ENCODE data around the gene MOB3A. TPM values are rescaled to one million over a fixed set of nuclear protein-coding genes. Genes with fewer than 3 reads are reported as not detected.

Gene MOB3A
- total and polyA plus RNA-seq, 12 donors = 8.9 to 30.5 (median 15.7) TPM

- Histone ChIP-seq H3K36me3 (peaks cover 0 to 65% (median 20%) of the 10 kb centered on the region in 9 donors), H3K4me1 (peaks cover 0 to 39% (median 18%) of the 10 kb centered on the region in 9 donors), H3K27ac (no peak overlapping the region), H3K4me3 (no peak overlapping the region), H3K27me3 (no peaks in the 10 kb centered on the region), H3K9me3 (no peaks in the 10 kb centered on the region)
- ATAC-seq (no peak), DNase-seq (no peak)
- intact Hi-C loops (cut with DNase I) = no loop called here
- 88 to 92% methylated on average over 14 of the region's 14 CpGs for WGBS, 2 donors
- TF ChIP-seq CTCF (IDR thresholded peaks at IDR 0.05) = no peak
Measured at GRCh38 chr19:2140138-2140569, 44.0 kb upstream of the MOB3A start.

DNA sequence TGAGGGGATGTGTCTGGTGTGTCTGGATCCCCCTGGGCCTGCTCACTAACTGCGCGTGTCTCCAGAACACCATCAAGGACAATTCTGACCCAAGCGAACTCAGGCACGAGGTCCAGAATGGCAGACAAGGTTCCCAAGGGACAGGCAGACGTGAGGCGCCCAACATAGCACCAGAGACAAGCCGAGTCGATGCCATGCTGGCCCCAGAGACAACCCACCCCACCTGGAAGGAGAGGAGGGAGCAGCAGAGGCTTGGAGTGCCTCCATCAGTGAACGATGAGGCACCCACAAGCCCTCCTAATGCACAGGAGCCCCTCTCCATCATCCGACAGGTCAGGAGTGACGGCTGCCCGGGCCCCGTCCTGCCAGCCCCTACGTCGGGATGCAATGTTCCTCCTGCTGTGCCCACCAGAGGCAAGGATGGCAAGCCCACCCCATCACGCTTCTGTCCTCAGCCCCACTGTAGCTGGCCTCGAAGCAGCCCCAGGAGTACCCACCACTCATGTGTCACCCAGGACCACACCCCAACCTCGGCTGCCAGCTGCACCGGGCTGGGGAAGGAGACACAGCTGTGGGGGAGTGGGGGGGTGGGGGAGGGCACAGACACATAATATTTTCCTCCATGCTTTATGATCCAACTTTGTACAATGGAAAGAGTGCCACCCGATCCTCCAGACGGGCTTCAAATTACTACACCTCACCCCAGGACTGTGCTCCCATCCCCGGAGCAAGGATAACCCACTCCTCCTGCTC, 43.4 kb upstream of the MOB3A start:
- no peak overlapping the region for H3K4me3 ChIP-seq
- ATAC-seq (peak in 1 of 8 donors; percentile 11), DNase-seq (no peak)
- H3K27ac ChIP-seq = no peak overlapping the region
- H3K27me3 ChIP-seq = no peaks in the 10 kb centered on the region
- 86 to 89% methylated on average over 22 of the region's 22 CpGs for WGBS, 2 donors
- no peak for TF ChIP-seq CTCF (IDR thresholded peaks at IDR 0.05)
- no peaks in the 10 kb centered on the region for H3K9me3 ChIP-seq
- peaks cover 0 to 33% (median 18%) of the 10 kb centered on the region in 9 donors for H3K4me1 ChIP-seq
- H3K36me3 ChIP-seq = peaks cover 0 to 66% (median 20%) of the 10 kb centered on the region in 9 donors
- intact Hi-C loops (cut with DNase I) = no loop called here

GRCh38 chr19:2138061-2138728, 42.1 kb upstream of the MOB3A start:
- no peak for DNase-seq
- Histone ChIP-seq H3K27ac (peak overlapping the region in 4 of 10 donors; percentile 10 to 60 (median 20)), H3K4me3 (no peak overlapping the region), H3K36me3 (peaks cover 0 to 76% (median 20%) of the 10 kb centered on the region in 9 donors), H3K4me1 (peaks cover 0 to 28% (median 18%) of the 10 kb centered on the region in 9 donors), H3K27me3 (no peaks in the 10 kb centered on the region), H3K9me3 (no peaks in the 10 kb centered on the region)
- peak; percentile 20 to 86 (median 60) for ATAC-seq
- no peak for TF ChIP-seq CTCF (IDR thresholded peaks at IDR 0.05)
- intact Hi-C loops (cut with DNase I) = no loop called here
- 75 to 77% methylated on average over 23 of the region's 23 CpGs for WGBS, 2 donors

DNA sequence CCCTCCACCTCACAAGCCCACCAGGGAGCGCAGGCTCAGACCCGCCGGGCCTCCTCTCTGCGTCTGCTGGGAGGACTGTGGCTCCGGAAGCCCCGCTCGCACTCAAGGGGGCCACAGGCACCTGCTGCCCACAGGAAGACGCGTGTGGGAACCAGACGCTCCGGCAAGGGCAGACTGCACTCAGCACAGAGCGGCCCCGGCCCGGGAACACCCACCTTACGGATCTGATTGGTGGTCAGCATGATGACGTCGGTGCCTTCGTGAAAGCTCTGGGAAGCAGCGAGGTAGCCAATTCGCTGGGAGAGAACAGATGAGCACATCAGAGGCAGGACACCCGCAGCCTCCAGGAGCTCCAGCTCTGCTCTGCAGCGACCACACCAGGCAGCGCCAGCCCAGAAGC, 40.7 kb upstream of the MOB3A start:
- TF ChIP-seq CTCF (IDR thresholded peaks at IDR 0.05) = no peak
- H3K27ac ChIP-seq = no peak overlapping the region
- H3K4me1 ChIP-seq = peaks cover 3 to 32% (median 21%) of the 10 kb centered on the region in 9 donors
- H3K27me3 ChIP-seq = no peaks in the 10 kb centered on the region
- H3K9me3 ChIP-seq = no peaks in the 10 kb centered on the region
- DNase-seq (no peak), ATAC-seq (no peak)
- WGBS, 2 donors = 94% methylated on average over 23 of the region's 23 CpGs
- H3K36me3 ChIP-seq = peaks cover 0 to 90% (median 28%) of the 10 kb centered on the region in 9 donors
- intact Hi-C loops (cut with DNase I) = no loop called here
- H3K4me3 ChIP-seq = no peak overlapping the region

All from heart right ventricle (tissue), 16 donors.